Lung (tissue), 12 donors: ENCODE results near the gene CFAP45. TPM values are rescaled to one million over a fixed set of nuclear protein-coding genes. Genes with fewer than 3 reads are reported as not detected.
A peak's percentile ranks its signal among the peaks of the same experiment; 100 is the strongest.

ENCODE experiments used
- ATAC-seq: fragments of 200-7000 bp; cut with Tn5 transposase; one replicate; pipeline ENCODE4 v1.9.1; 2020; ENCODE audit warnings: moderate number of reproducible peaks; ENCODE audit not compliant: insufficient read depth, low FRiP score
- DNase-seq, 3 donors: peaks; one replicate each; pipeline ENCODE4 v3.0.0-alpha.2; 2013 to 2017
- H3K27ac ChIP-seq, 2 donors: one replicate each; pipeline ENCODE4 v1.5.1; 2013; ENCODE audit warnings: mild to moderate bottlenecking in 2 of 2, moderate library complexity in 2 of 2, control low read depth in 1 of 2, inconsistent platforms in 1 of 2, low read depth in 1 of 2, low read length in 1 of 2
- H3K27me3 ChIP-seq, 3 donors: one replicate each; pipeline ENCODE4 v1.5.1; 2013; ENCODE audit warnings: low read length in 2 of 3; ENCODE audit not compliant: control insufficient read depth in 3 of 3, insufficient read depth in 3 of 3
- H3K36me3 ChIP-seq, 4 donors: one replicate each; pipeline ENCODE4 v1.5.1; 2013; ENCODE audit warnings: low read length in 4 of 4, mild to moderate bottlenecking in 1 of 4, moderate library complexity in 1 of 4; ENCODE audit not compliant: control insufficient read depth in 4 of 4, insufficient read depth in 4 of 4
- H3K4me1 ChIP-seq, 5 donors: one replicate each; pipeline ENCODE4 v1.5.1; 2013; ENCODE audit warnings: low read length in 5 of 5, mild to moderate bottlenecking in 2 of 5, moderate library complexity in 1 of 5; ENCODE audit not compliant: control insufficient read depth in 5 of 5, insufficient read depth in 5 of 5
- H3K4me3 ChIP-seq: one replicate; pipeline ENCODE4 v1.5.1; 2013; ENCODE audit warnings: mild to moderate bottlenecking, control low read depth, moderate library complexity
- H3K9ac ChIP-seq, 2 donors: one replicate each; pipeline ENCODE4 v1.5.1; 2013; ENCODE audit warnings: low read length in 2 of 2, control low read depth in 1 of 2; ENCODE audit not compliant: insufficient read depth in 1 of 2
- H3K9me3 ChIP-seq, 4 donors: one replicate each; pipeline ENCODE4 v1.5.1; 2013; ENCODE audit warnings: low read length in 3 of 4, mild to moderate bottlenecking in 1 of 4, moderate library complexity in 1 of 4; ENCODE audit not compliant: control insufficient read depth in 4 of 4, insufficient read depth in 3 of 4
- CTCF ChIP-seq: IDR thresholded peaks from 2 replicates; pipeline ENCODE4 v1.5.1; 2012; ENCODE audit warnings: mild to moderate bottlenecking; ENCODE audit errors: control extremely low read depth, extremely low read depth
- WGBS, 2 donors: extraction: QIAGEN DNeasy Blood & Tissue Kit; methylation state at CpG; one replicate each; pipeline ENCODE4 v1.1.7; 2013; 5-methylcytosine and 5-hydroxymethylcytosine counted together
- polyA plus RNA-seq, 2 donors: library from polyadenylated mRNA; stranded (reverse); fragments of 200-250 nt; gene quantifications; one replicate each; pipeline ENCODE4 v1.2.1, GENCODE V29; 2013
- total RNA-seq, 2 donors: library from RNA; depleted of rRNA in 1 of 2; stranded (reverse); fragments of >200 nt in 1 of 2; gene quantifications; one replicate each; pipeline ENCODE4 v1.2.1, GENCODE V29; 2014 to 2021
- donor health status: control.
- donor health status: control.
- donor health status: Bipolar disorder and iron deficiency.
- donor health status: healthy.
- donor health status: DM: yes; HTN: yes; CAD: no.

CFAP45 gene
- total and polyA plus RNA-seq, 4 donors: 9.4 to 29.5 (median 13.1) TPM

- Histone ChIP-seq H3K4me3 (no peak overlapping the region), H3K27ac (no peak overlapping the region), H3K36me3 (no peaks in the 10 kb centered on the region), H3K9me3 (peaks cover 0 to 2% (median 0%) of the 10 kb centered on the region in 4 donors), H3K9ac (no peak overlapping the region), H3K4me1 (peaks cover 4 to 24% (median 15%) of the 10 kb centered on the region in 5 donors), H3K27me3 (no peaks in the 10 kb centered on the region)
- DNase-seq: no peak
- no peak for TF ChIP-seq CTCF
- ATAC-seq: no peak
- WGBS, 2 donors: 78 to 80% methylated on average over 3 of the region's 3 CpGs
Measured at GRCh38 chr1:159898527-159898926, 1.4 kb downstream of the CFAP45 start.

- Histone ChIP-seq H3K27me3 (no peaks in the 10 kb centered on the region), H3K9me3 (peaks cover 0 to 2% (median 0%) of the 10 kb centered on the region in 4 donors), H3K4me1 (peaks cover 4 to 24% (median 15%) of the 10 kb centered on the region in 5 donors), H3K4me3 (no peak overlapping the region), H3K36me3 (no peaks in the 10 kb centered on the region), H3K9ac (no peak overlapping the region), H3K27ac (no peak overlapping the region)
- 37 to 78% methylated on average over 3 of the region's 3 CpGs for WGBS, 2 donors
- DNase-seq (no peak), ATAC-seq (no peak)
- TF ChIP-seq CTCF: no peak
Measured at GRCh38 chr1:159897962-159898361, 2.0 kb downstream of the CFAP45 start.

- no peaks in the 10 kb centered on the region for H3K27me3 ChIP-seq
- ATAC-seq (no peak), DNase-seq (no peak)
- H3K36me3 ChIP-seq: no peaks in the 10 kb centered on the region
- H3K27ac ChIP-seq: peak overlapping the region in 1 of 2 donors; percentile 33
- no peak overlapping the region for H3K9ac ChIP-seq
- H3K9me3 ChIP-seq: peaks cover 0 to 2% (median 0%) of the 10 kb centered on the region in 4 donors
- no peak for TF ChIP-seq CTCF
- H3K4me1 ChIP-seq: peaks cover 4 to 24% (median 14%) of the 10 kb centered on the region in 5 donors
- H3K4me3 ChIP-seq: no peak overlapping the region
- 61 to 74% methylated on average over 3 of the region's 3 CpGs for WGBS, 2 donors
Measured at GRCh38 chr1:159896546-159896930, 3.4 kb downstream of the CFAP45 start.
